Lung (tissue), 12 donors: ENCODE measurements around the gene OSBPL3. TPM values are rescaled to one million over a fixed set of nuclear protein-coding genes. Genes with fewer than 3 reads are reported as not detected.

ENCODE experiments used
- ATAC-seq: fragments of 200-7000 bp; cut with Tn5 transposase; one replicate; pipeline ENCODE4 v1.9.1; 2020; ENCODE audit warnings: moderate number of reproducible peaks; ENCODE audit not compliant: insufficient read depth, low FRiP score
- DNase-seq, 3 donors: peaks; one replicate each; pipeline ENCODE4 v3.0.0-alpha.2; 2013 to 2017
- H3K27ac ChIP-seq, 2 donors: one replicate each; pipeline ENCODE4 v1.5.1; 2013; ENCODE audit warnings: mild to moderate bottlenecking in 2 of 2, moderate library complexity in 2 of 2, control low read depth in 1 of 2, inconsistent platforms in 1 of 2, low read depth in 1 of 2, low read length in 1 of 2
- H3K27me3 ChIP-seq, 3 donors: one replicate each; pipeline ENCODE4 v1.5.1; 2013; ENCODE audit warnings: low read length in 2 of 3; ENCODE audit not compliant: control insufficient read depth in 3 of 3, insufficient read depth in 3 of 3
- H3K36me3 ChIP-seq, 4 donors: one replicate each; pipeline ENCODE4 v1.5.1; 2013; ENCODE audit warnings: low read length in 4 of 4, mild to moderate bottlenecking in 1 of 4, moderate library complexity in 1 of 4; ENCODE audit not compliant: control insufficient read depth in 4 of 4, insufficient read depth in 4 of 4
- H3K4me1 ChIP-seq, 5 donors: one replicate each; pipeline ENCODE4 v1.5.1; 2013; ENCODE audit warnings: low read length in 5 of 5, mild to moderate bottlenecking in 2 of 5, moderate library complexity in 1 of 5; ENCODE audit not compliant: control insufficient read depth in 5 of 5, insufficient read depth in 5 of 5
- H3K4me3 ChIP-seq: one replicate; pipeline ENCODE4 v1.5.1; 2013; ENCODE audit warnings: mild to moderate bottlenecking, control low read depth, moderate library complexity
- H3K9ac ChIP-seq, 2 donors: one replicate each; pipeline ENCODE4 v1.5.1; 2013; ENCODE audit warnings: low read length in 2 of 2, control low read depth in 1 of 2; ENCODE audit not compliant: insufficient read depth in 1 of 2
- H3K9me3 ChIP-seq, 4 donors: one replicate each; pipeline ENCODE4 v1.5.1; 2013; ENCODE audit warnings: low read length in 3 of 4, mild to moderate bottlenecking in 1 of 4, moderate library complexity in 1 of 4; ENCODE audit not compliant: control insufficient read depth in 4 of 4, insufficient read depth in 3 of 4
- WGBS, 2 donors: extraction: QIAGEN DNeasy Blood & Tissue Kit; methylation state at CpG; one replicate each; pipeline ENCODE4 v1.1.7; 2013; 5-methylcytosine and 5-hydroxymethylcytosine counted together
- polyA plus RNA-seq, 2 donors: library from polyadenylated mRNA; stranded (reverse); fragments of 200-250 nt; gene quantifications; one replicate each; pipeline ENCODE4 v1.2.1, GENCODE V29; 2013
- total RNA-seq, 2 donors: library from RNA; depleted of rRNA in 1 of 2; stranded (reverse); fragments of >200 nt in 1 of 2; gene quantifications; one replicate each; pipeline ENCODE4 v1.2.1, GENCODE V29; 2014 to 2021
- TF ChIP-seq, protein P1 (sequence below): IDR thresholded peaks from 2 replicates; pipeline ENCODE4 v1.5.1; 2012; ENCODE audit warnings: mild to moderate bottlenecking; ENCODE audit errors: control extremely low read depth, extremely low read depth
- donor health status: control.
- donor health status: control.
- donor health status: Bipolar disorder and iron deficiency.
- donor health status: healthy.
- donor health status: DM: yes; HTN: yes; CAD: no.

OSBPL3 gene
- total and polyA plus RNA-seq, 4 donors = 8.6 to 32.0 (median 20.4) TPM

DNA sequence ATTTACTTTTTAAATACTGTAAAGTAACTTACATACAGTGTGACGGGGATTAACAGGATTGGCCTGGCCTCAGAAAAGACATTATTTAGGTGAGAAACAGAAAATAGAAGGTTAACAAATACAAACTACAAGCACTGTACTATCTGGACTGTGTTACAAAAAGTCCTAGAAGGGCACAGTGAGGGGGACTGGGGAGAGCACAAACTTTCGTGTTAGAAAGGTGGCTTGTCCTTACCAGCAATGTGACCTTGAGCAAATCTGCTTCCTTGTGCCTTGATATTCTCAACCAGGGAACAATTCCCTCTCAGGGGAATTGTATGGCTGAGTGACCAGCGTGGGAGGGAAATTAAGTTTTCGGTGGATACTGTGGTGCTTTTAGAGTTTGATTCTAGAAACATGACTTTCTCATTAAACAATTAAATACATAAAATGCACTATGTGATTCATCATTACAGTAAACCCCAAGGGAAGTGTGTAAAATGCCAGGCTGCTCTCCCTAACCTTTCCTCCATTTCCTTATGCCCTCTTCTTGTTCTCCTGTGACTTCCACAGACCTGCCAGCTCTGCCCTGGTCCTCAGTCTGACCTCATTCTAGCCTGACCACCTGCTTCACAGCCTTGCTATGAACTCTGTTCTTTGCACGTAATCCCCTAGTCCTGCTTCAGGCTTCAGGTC is 57.7 kb downstream of the OSBPL3 start:
- no peak for ATAC-seq
- H3K4me1 ChIP-seq = peaks cover 0 to 5% (median 0%) of the 10 kb centered on the region in 5 donors
- H3K36me3 ChIP-seq = no peaks in the 10 kb centered on the region
- H3K4me3 ChIP-seq = no peak overlapping the region
- H3K9ac ChIP-seq = no peak overlapping the region
- no peaks in the 10 kb centered on the region for H3K9me3 ChIP-seq
- TF ChIP-seq, protein P1, sequence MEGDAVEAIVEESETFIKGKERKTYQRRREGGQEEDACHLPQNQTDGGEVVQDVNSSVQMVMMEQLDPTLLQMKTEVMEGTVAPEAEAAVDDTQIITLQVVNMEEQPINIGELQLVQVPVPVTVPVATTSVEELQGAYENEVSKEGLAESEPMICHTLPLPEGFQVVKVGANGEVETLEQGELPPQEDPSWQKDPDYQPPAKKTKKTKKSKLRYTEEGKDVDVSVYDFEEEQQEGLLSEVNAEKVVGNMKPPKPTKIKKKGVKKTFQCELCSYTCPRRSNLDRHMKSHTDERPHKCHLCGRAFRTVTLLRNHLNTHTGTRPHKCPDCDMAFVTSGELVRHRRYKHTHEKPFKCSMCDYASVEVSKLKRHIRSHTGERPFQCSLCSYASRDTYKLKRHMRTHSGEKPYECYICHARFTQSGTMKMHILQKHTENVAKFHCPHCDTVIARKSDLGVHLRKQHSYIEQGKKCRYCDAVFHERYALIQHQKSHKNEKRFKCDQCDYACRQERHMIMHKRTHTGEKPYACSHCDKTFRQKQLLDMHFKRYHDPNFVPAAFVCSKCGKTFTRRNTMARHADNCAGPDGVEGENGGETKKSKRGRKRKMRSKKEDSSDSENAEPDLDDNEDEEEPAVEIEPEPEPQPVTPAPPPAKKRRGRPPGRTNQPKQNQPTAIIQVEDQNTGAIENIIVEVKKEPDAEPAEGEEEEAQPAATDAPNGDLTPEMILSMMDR = no peak
- WGBS, 2 donors = 87 to 89% methylated on average over 5 of the region's 5 CpGs
- H3K27ac ChIP-seq = no peak overlapping the region
- DNase-seq = no peak
- no peaks in the 10 kb centered on the region for H3K27me3 ChIP-seq

DNA sequence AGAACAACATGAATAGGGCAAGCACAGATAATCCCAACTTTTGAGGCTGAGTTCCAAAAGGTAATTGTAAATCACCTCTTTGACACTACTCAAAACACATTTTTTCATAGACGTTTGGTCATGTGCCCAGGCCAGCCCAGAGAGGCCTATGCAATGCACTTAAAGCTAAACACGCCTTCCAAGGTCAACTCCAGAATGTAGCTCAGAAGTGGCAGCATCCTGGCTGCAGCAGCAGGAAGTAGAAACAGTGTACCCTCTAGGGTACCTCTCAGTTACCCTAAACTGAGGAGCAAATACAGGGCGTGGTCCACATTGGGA is 58.7 kb downstream of the OSBPL3 start:
- H3K27ac ChIP-seq = peak overlapping the region in 1 of 2 donors; percentile 6
- DNase-seq = peak in 1 of 3 donors; percentile 16
- H3K4me1 ChIP-seq = peaks cover 0 to 5% (median 0%) of the 10 kb centered on the region in 5 donors

DNA sequence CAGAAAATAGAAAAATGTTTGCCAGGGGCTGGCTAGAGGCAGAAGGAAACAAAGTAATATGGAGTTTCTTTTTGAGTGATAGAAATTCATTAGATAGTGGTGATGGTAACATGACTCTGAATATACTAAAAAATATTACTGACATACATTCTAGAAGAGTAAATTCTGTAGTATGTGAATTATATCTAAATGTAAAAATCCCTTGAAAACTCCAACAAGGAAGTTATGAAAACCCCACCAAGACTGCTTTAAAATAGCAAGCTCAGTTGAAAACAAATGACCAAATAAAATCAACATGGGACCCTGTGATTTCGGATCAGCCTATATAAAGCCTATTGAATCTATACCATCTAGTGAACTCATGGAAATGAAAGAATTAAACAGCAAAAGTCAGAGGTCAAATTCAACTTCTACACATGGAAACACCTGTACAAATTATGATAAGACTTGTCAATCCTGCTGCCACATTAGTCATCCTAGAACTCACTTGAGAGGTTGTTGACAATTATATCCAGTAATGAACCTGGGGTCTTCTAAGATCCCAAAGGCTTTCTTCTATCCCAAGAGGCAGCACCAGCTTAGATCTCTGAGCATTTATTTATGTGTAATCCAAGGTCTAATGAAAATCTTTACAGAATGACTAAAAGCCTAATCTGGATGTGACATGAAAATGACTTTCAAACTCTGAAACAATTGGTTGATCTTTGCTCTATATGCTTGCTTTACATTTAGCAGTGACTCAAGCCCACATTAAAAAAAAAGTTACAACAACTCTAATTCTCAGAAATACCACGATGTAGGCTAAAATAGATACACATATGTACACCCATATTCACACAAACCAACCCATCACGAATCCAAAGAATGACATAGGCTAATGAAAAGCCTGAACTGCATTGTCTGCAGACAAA is 59.3 kb downstream of the OSBPL3 start:
- TF ChIP-seq, protein P1 = no peak
- WGBS, 2 donors = 43 to 53% methylated on average over 3 of the region's 3 CpGs

More for the DNA sequence above, 58.7 kb downstream of the OSBPL3 start:
- WGBS, 2 donors = 53 to 55% methylated on average over 3 of the region's 3 CpGs
- H3K4me3 ChIP-seq = no peak overlapping the region
- no peaks in the 10 kb centered on the region for H3K9me3 ChIP-seq
- peak; percentile 24 for ATAC-seq
- no peaks in the 10 kb centered on the region for H3K36me3 ChIP-seq
- TF ChIP-seq, protein P1 = no peak
- no peak overlapping the region for H3K9ac ChIP-seq
- H3K27me3 ChIP-seq = no peaks in the 10 kb centered on the region

More for the DNA sequence above, 59.3 kb downstream of the OSBPL3 start:
- Histone ChIP-seq H3K4me3 (no peak overlapping the region), H3K36me3 (no peaks in the 10 kb centered on the region), H3K9ac (no peak overlapping the region), H3K27ac (no peak overlapping the region), H3K9me3 (no peaks in the 10 kb centered on the region), H3K4me1 (peaks cover 0 to 5% (median 0%) of the 10 kb centered on the region in 5 donors), H3K27me3 (no peaks in the 10 kb centered on the region)
- DNase-seq (no peak), ATAC-seq (no peak)
